SHP77 (cell line): ENCODE measurements around the gene PVALEF.
A peak's percentile ranks its signal among the peaks of the same experiment; 100 is the strongest.

ENCODE experiments used
- DNase-seq, 2 experiments: peaks; one replicate each; lab custom pipeline; 2025; lab: John Stamatoyannopoulos, UW

The PVALEF gene

GRCh38 chr17:81128774-81129173 lies 36.5 kb upstream of the PVALEF start:
- DNase-seq = no peak

- DNase-seq = no peak
These were observed 36.0 kb upstream of the PVALEF start for GRCh38 chr17:81129289-81129688.

GRCh38 chr17:81129711-81130367 lies 35.5 kb upstream of the PVALEF start:
- DNase-seq = no peak

- no peak for DNase-seq
These were observed 34.6 kb upstream of the PVALEF start for GRCh38 chr17:81130385-81131361.

- no peak for DNase-seq
These were observed 33.7 kb upstream of the PVALEF start for GRCh38 chr17:81131486-81132196.

GRCh38 chr17:81132197-81132540 lies 33.1 kb upstream of the PVALEF start:
- DNase-seq = peak; percentile 35 to 44

- DNase-seq = no peak
These were observed 32.3 kb upstream of the PVALEF start for GRCh38 chr17:81132770-81133723.

- DNase-seq = no peak
These were observed 31.1 kb upstream of the PVALEF start for GRCh38 chr17:81134064-81134781.

- DNase-seq = peak; percentile 73 to 83
These were observed 29.6 kb upstream of the PVALEF start for GRCh38 chr17:81135505-81136278.

- no peak for DNase-seq
These were observed 28.9 kb upstream of the PVALEF start for GRCh38 chr17:81136366-81136765.

GRCh38 chr17:81137248-81137647 lies 28.1 kb upstream of the PVALEF start:
- DNase-seq = no peak

- no peak for DNase-seq
These were observed 27.2 kb upstream of the PVALEF start for GRCh38 chr17:81138083-81138482.

- DNase-seq = no peak
These were observed 26.8 kb upstream of the PVALEF start for GRCh38 chr17:81138500-81138899.

- no peak for DNase-seq
These were observed 25.9 kb upstream of the PVALEF start for GRCh38 chr17:81139428-81139827.

GRCh38 chr17:81140018-81140417 lies 25.3 kb upstream of the PVALEF start:
- DNase-seq = no peak

GRCh38 chr17:81140695-81141094 lies 24.6 kb upstream of the PVALEF start:
- DNase-seq = no peak

- DNase-seq = peak; percentile 87 to 88
These were observed 22.8 kb upstream of the PVALEF start for GRCh38 chr17:81142301-81143199.

GRCh38 chr17:81143200-81143527 lies 22.1 kb upstream of the PVALEF start:
- no peak for DNase-seq
